Measurements from ENCODE around the gene USO1.

The USO1 gene

GRCh38 chr4:75834095-75834771 is 109.9 kb downstream of the USO1 start:
- no peak for DNase-seq (ENCODE audit: low read depth in 1 of 2, low spot score in 1 of 2)

- DNase-seq (ENCODE audit: low read depth in 1 of 2, low spot score in 1 of 2): no peak
These were observed 110.4 kb downstream of the USO1 start for GRCh38 chr4:75834772-75835154.

GRCh38 chr4:75841641-75842520 is 117.5 kb downstream of the USO1 start:
- no peak for DNase-seq (ENCODE audit: low read depth in 1 of 2, low spot score in 1 of 2)

DNA sequence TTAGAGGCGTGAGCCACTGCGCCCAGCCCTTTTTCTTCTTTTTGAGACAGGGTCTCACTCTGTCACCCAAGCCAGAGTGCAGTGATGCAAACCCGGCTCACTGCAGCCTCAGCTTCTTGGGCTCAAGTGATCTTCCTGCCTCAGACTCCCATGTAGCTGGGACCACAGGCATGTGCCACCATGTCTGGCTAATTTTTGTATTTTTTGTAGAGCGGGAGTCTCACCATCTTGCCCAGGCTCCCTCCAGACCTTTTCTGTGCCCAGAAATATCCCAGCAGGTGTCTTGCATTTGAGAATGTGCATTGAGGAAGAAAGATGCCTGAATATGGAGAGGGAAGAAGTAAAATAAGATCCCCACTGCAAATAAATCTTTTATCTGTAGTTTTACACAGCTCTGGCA is 119.2 kb downstream of the USO1 start:
- no peak for DNase-seq (ENCODE audit: low read depth in 1 of 2, low spot score in 1 of 2)

GRCh38 chr4:75844151-75844662 is 119.8 kb downstream of the USO1 start:
- no peak for DNase-seq (ENCODE audit: low read depth in 1 of 2, low spot score in 1 of 2)

GRCh38 chr4:75845992-75846391 is 121.6 kb downstream of the USO1 start:
- no peak for DNase-seq (ENCODE audit: low read depth in 1 of 2, low spot score in 1 of 2)

GRCh38 chr4:75848171-75848760 is 123.9 kb downstream of the USO1 start:
- peak in 1 of 2 donors; percentile 10 for DNase-seq (ENCODE audit: low read depth in 1 of 2, low spot score in 1 of 2)

DNA sequence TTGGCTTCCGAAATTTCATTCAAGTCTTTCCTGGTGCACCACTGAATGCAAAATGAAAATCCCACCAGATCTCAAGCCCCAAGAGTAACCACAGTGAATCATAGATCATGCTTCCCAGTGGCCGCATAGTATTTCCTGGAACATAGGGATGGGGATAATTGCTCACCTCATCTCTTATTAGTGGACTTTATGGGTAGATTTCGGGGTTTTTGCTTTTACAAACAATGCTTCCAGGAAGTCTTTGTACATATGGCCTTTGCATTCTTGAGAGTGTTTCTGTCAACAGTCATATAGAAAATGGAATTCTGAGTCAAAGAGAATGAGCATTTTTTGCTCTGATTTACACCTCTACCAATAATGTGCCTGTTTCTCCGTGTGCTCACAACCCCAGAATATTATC is 124.5 kb downstream of the USO1 start:
- no peak for DNase-seq (ENCODE audit: low read depth in 1 of 2, low spot score in 1 of 2)

- no peak for DNase-seq (ENCODE audit: low read depth in 1 of 2, low spot score in 1 of 2)
These were observed 125.1 kb downstream of the USO1 start for GRCh38 chr4:75849461-75849860.

DNA sequence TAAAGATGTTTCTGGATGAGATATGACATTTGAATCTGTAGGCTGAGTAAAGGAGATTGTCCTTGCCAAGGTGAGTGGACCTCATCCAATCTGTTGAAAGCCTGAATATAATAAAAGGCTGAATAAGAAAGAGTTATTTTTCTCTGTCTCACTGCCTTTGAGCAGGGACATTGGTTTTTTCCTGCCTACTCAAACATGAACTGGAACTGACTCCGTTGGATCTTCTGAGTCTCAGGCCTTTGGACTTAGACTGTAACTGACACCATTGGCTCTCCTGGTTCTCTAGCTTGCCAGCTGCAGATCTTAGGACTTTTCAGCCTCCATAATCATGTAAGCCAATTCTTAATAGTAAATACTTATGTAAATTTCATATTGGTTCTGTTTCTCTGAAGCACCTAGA is 134.3 kb downstream of the USO1 start:
- no peak for DNase-seq (ENCODE audit: low read depth in 1 of 2, low spot score in 1 of 2)

GRCh38 chr4:75860606-75861005 is 136.2 kb downstream of the USO1 start:
- DNase-seq (ENCODE audit: low read depth in 1 of 2, low spot score in 1 of 2): no peak

All from activated CD4-positive, alpha-beta T cell treated with anti-CD3 and anti-CD28 coated beads, Interleukin-2, amount 50 U/mL, for 24 hours (primary cell).